T-helper 9 cell (primary cell): ENCODE measurements around the gene CERT1.
"Not testable (repeated sequence)": the region's sequence is repeated elsewhere in the genome, so short reads cannot be mapped to it uniquely, and the experiment has no call there.

Source experiments
- DNase-seq: peaks from one replicate; pipeline ENCODE4 v3.0.0-alpha.2; 2020
- total RNA-seq, 2 donors: gene quantifications; one replicate each; lab custom pipeline; 2026; lab: John Stamatoyannopoulos, UW

The CERT1 gene
- total RNA-seq, result 40.8 to 76.7 reads per million in 2 donors

GRCh38 chr5:75511435-75512382 lies at the start of gene CERT1, which contains the start of gene POLK:
TSS of gene CERT1 (minus strand) at chr5:75511629. CDS start at chr5:75511207, 422 bp downstream.
TSS of gene POLK (plus strand) at chr5:75511891.
- DNase-seq, result peak; percentile 86

DNA sequence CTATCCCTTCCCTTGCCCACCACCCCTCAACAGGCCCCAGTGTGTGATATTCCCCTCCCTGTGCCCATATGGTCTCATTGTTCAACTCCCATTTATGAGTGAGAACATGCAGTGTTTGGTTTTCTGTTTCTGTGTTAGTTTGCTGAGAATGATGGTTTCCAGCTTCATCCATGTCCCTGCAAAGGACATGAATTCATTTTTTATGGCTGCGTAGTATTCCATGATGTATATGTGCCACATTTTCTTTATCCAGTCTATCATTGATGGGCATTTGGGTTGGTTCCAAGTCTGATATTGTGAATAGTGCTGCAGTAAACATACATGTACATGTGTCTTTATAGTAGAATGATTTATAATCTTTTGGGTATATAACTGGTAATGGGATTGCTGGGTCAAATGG lies 49.2 kb upstream of the CERT1 start:
- not testable (repeated sequence) for DNase-seq

DNA sequence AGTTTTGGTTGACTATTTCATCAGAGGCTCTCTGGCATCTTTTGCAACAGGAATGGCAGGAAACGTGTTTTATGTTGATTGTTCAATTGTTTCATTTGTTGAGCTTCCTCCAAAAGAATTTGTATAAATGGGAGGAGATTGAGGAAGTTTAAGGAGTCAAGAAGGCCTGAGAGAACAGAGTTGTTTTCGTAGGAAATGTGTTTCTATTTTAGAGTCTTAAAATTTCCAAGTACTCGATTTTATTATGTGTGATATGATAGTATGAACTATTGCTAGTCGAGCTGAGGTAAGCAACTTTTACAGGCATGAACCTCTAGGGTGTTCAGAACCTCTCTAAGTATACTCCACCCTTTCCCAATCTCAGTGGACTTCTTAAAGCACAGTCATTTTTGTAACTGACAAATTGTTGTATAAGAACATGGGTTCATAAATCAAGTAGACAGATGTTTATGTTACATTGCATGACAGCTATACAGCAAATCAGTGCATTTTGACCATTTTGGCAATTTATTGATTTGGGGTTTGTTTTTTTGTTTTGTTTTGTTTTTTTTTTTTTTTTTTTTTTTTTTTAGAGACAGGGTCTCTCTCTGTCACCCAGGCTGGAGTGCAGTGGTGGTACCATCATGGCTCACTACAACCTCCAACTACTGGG lies 47.7 kb upstream of the CERT1 start:
- DNase-seq, result no peak

DNA sequence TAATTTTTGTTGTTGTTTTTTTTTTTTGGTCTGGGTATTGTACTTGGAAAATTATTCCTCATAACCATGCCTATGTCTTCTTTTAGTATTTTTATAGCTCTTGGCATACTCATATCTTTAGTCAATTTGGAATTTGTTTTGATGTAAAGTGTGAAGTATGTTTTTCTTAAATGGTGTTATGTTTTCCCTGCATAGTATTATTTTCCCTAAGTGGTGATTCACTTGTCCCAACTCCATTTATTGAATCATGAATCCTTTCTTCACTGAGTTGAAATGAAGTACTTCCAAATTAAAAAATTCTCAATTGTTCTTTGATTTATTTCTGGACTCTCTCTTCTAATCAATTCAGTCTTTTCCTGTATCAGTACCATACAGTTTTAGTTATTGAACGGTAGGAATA lies 46.8 kb upstream of the CERT1 start:
- DNase-seq, result no peak

GRCh38 chr5:75553358-75553757 lies 41.9 kb upstream of the CERT1 start:
- DNase-seq, result no peak

- DNase-seq, result no peak
These were observed 41.3 kb upstream of the CERT1 start for GRCh38 chr5:75552764-75553163.

- no peak for DNase-seq
These were observed 40.0 kb upstream of the CERT1 start for GRCh38 chr5:75551471-75551870.

GRCh38 chr5:75550597-75550996 lies 39.2 kb upstream of the CERT1 start:
- DNase-seq, result no peak

- DNase-seq, result no peak
These were observed 36.4 kb upstream of the CERT1 start for GRCh38 chr5:75547812-75548211.

- DNase-seq, result no peak
These were observed 35.4 kb upstream of the CERT1 start for GRCh38 chr5:75546830-75547229.

GRCh38 chr5:75545131-75545530 lies 33.7 kb upstream of the CERT1 start:
- no peak for DNase-seq

DNA sequence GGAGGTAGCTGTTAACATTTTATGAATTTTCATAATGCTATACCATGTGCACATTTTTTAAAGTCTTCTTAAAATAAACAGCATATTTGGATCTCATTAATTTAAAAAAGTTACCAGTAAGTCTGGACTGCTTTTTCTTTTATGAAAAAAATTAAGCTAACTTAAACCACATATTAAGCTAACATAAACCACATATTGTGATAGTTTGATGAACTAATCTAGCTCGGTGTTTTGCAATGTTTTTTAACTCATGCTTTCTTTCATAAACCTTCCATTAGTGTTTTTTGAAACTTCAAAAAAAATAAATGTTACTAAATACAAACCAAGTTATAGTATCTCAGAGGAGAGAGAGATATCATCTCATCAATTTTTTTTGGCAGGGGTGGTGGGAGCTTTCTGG lies 26.8 kb upstream of the CERT1 start:
- no peak for DNase-seq

DNA sequence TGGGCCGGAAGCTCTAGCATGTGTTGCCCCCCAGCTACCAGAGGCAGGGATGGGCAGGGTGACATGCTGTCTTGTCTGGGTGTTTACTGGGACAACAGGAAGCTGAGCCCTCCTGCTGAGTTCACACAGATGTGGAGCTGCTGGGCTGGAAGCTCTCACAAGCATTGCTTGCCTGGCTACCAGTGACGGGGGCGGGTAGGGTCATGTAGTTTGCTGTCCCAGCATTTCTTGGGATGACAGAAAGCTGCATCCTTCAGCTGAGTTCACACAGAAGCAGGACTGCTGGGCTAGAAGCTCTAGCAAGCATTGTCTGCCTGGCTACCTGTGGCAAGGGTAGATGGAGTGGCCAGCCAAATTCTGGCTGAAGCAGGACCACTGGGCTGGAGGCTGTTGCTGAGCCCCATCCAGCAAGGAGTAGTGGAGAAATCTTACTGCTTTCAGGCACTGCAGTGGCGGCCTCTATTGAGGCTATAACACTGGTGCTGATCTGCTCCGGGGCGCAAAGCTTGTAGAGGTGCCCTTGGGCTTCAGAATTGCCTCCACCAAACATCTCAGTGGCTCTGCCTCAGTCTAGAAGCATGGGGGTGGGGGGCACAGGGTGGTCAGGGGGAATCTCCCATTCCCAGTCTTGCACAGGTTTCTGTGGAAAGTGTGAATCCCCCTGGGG lies 25.4 kb upstream of the CERT1 start:
- no peak for DNase-seq

GRCh38 chr5:75536147-75536546 lies 24.7 kb upstream of the CERT1 start:
- no peak for DNase-seq

DNA sequence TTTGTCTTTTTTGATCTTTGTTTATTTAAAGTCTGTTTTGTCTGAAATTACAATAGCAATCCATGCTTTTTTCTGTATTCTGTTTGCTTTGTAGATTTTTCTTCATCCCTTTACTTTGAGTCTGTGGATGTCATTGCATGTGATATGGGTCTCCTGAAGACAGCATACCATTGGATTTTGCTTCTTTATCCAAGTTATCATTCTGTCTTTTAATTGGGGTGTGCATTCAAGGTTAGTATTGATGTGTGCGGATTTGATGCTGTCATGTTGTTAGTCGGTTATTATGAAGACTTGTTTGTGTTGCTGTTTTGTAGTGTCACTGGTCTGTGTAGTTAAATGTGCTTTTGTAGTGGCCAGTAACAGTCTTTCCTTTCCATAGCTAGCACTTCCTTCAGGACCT lies 23.3 kb upstream of the CERT1 start:
- no peak for DNase-seq

DNA sequence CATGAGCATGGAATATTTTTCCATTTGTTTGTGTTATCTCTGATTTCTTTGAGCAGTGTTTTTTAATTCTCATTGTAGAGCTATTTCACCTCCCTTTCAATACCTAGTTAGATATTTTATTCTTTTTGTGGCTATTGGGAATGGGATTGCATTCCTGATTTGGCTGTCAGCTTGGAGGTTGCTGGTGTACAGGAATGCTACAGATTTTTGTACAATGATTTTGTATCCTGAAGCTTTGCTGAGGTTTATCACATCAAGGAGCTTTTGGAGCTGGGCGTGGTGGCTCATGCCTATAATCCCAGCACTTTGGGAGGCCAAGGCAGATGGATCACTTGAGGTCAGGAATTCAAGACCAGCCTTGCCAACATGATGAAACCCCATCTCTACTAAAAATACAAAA lies 22.3 kb upstream of the CERT1 start:
- not testable (repeated sequence) for DNase-seq

- DNase-seq, result no peak
These were observed 20.8 kb upstream of the CERT1 start for GRCh38 chr5:75532190-75532589.

- DNase-seq, result no peak
These were observed 17.8 kb upstream of the CERT1 start for GRCh38 chr5:75529185-75529584.

GRCh38 chr5:75526070-75526469 lies 14.6 kb upstream of the CERT1 start:
- no peak for DNase-seq

DNA sequence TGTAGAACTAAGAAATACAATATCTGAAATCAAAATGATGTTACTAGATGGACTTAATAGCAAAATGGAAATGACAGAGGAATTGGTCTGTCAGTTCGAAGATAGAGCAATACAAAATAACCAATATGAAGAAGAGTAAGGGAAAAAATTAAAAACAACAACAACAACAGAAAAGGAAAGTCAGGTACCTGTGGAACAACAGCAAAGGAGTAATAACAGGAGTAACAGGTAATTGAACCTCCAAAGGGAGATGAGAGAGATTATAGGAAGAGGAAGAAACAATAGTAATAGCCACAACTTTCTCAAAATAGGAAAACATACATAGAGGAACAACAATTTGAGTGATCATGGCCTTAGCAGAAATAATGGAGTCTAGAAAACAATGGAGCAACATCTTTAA lies 13.9 kb upstream of the CERT1 start:
- no peak for DNase-seq

- DNase-seq, result no peak
These were observed 13.2 kb upstream of the CERT1 start for GRCh38 chr5:75524591-75524990.

DNA sequence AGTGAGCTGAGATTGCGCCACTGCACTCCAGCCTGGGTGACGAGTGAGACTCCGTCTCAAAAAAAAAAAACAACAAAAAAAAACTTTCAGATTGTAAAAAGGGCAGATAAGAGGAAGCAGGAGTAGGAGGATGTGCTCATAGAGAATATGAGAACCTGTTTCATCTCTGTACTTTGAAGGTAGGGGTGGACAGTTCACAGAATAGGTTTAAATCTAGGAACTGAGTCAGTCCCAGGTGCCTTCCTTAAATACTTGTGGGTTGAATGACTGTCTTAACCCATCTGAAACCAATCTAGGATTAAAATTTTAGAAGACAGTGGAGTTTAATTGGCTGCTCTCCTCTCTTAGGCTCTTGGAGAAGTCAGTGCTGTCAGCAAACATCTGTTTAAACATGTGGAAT lies 12.6 kb upstream of the CERT1 start:
- DNase-seq, result no peak

GRCh38 chr5:75523275-75523674 lies 11.8 kb upstream of the CERT1 start:
- no peak for DNase-seq
